ENCODE measurements around the gene MBLAC2. TPM values are rescaled to one million over a fixed set of nuclear protein-coding genes. Genes with fewer than 3 reads are reported as not detected.

MBLAC2 gene
- polyA plus RNA-seq, 1 of the 3 experiments (the other 2 are of a cell fraction) = 2.0 TPM

DNA sequence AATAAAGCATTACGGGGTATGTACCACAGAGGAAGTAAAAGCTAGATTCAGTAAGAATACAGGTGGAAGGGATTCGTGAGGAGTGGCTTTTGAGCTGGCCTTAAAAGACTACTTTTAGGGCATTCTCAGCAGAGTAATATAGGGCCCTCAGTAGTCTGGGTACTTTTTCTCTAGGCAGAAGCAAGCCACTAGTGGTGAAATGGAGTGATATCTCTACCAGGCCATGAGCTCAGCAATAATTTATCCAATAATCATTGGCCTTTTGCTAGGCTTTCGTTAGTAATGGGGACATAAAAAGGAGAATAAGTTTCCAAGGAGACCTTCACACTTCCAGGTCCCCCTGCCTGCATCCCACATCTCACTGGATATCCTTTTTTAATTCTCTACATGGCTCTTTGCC is 1.8 kb upstream of the MBLAC2 start:
- no peaks in the 10 kb centered on the region for H3K27me3 ChIP-seq (ENCODE audit: insufficient read depth)
- H3K27ac ChIP-seq (ENCODE audit: low read depth in 2 of 2, low read length in 1 of 2) = no peak overlapping the region; a peak in 1 of 4 replicates
- ChIA-PET POLR2A (no interaction called here), CTCF (interaction anchor here (0.7 kb wide), 2 partner anchors 54 to 134 kb away, joined by 3 to 4 read pairs; partner anchors contain the start of gene LYSMD3)
- H3K9me2 ChIP-seq = no peaks in the 10 kb centered on the region
- no peak overlapping the region for H2AFZ ChIP-seq (ENCODE audit: low read depth)
- H3K9ac ChIP-seq = no peak overlapping the region
- peaks cover 24% of the 10 kb centered on the region for H3K79me2 ChIP-seq (ENCODE audit: insufficient read depth)
- TF ChIP-seq MEF2A (IDR thresholded peaks at IDR 0.05; ENCODE audit: borderline replicate concordance, low read depth) = no peak
- no peak for TF ChIP-seq NFIC (IDR thresholded peaks at IDR 0.05; ENCODE audit: borderline replicate concordance)
- no peak for TF ChIP-seq FOXM1 (IDR thresholded peaks at IDR 0.05; ENCODE audit: low read depth)
- no peak for TF ChIP-seq GABPA (IDR thresholded peaks at IDR 0.05; ENCODE audit: low read depth)
- no peak for TF ChIP-seq FOXJ3 (CRISPR knock-in tag; IDR thresholded peaks at IDR 0.05)
- TF ChIP-seq, protein P1, sequence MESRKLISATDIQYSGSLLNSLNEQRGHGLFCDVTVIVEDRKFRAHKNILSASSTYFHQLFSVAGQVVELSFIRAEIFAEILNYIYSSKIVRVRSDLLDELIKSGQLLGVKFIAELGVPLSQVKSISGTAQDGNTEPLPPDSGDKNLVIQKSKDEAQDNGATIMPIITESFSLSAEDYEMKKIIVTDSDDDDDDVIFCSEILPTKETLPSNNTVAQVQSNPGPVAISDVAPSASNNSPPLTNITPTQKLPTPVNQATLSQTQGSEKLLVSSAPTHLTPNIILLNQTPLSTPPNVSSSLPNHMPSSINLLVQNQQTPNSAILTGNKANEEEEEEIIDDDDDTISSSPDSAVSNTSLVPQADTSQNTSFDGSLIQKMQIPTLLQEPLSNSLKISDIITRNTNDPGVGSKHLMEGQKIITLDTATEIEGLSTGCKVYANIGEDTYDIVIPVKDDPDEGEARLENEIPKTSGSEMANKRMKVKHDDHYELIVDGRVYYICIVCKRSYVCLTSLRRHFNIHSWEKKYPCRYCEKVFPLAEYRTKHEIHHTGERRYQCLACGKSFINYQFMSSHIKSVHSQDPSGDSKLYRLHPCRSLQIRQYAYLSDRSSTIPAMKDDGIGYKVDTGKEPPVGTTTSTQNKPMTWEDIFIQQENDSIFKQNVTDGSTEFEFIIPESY (IDR thresholded peaks at IDR 0.05; ENCODE audit: borderline replicate concordance, low read depth) = no peak
- no peak for TF ChIP-seq JUND (IDR thresholded peaks at IDR 0.05)
- no peak for TF ChIP-seq SIN3A (IDR thresholded peaks at IDR 0.05; ENCODE audit: borderline replicate concordance, low read depth, low read length)
- TF ChIP-seq TEAD4 (IDR thresholded peaks at IDR 0.05; ENCODE audit: borderline replicate concordance, insufficient read depth) = no peak
- TF ChIP-seq, protein P2, sequence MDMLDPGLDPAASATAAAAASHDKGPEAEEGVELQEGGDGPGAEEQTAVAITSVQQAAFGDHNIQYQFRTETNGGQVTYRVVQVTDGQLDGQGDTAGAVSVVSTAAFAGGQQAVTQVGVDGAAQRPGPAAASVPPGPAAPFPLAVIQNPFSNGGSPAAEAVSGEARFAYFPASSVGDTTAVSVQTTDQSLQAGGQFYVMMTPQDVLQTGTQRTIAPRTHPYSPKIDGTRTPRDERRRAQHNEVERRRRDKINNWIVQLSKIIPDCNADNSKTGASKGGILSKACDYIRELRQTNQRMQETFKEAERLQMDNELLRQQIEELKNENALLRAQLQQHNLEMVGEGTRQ (IDR thresholded peaks at IDR 0.05; ENCODE audit: borderline replicate concordance, low read depth, low read length) = no peak
- no peak for TF ChIP-seq EP300 (IDR thresholded peaks at IDR 0.05; ENCODE audit: borderline replicate concordance in 1 of 2, low read depth in 1 of 2, low read length in 1 of 2)
- TF ChIP-seq, protein P3, sequence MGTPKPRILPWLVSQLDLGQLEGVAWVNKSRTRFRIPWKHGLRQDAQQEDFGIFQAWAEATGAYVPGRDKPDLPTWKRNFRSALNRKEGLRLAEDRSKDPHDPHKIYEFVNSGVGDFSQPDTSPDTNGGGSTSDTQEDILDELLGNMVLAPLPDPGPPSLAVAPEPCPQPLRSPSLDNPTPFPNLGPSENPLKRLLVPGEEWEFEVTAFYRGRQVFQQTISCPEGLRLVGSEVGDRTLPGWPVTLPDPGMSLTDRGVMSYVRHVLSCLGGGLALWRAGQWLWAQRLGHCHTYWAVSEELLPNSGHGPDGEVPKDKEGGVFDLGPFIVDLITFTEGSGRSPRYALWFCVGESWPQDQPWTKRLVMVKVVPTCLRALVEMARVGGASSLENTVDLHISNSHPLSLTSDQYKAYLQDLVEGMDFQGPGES (IDR thresholded peaks at IDR 0.05; ENCODE audit: low read depth, low read length) = no peak
- no peak for TF ChIP-seq POLR2AphosphoS5 (IDR thresholded peaks at IDR 0.05; ENCODE audit: low read depth, low read length)
- no peak for TF ChIP-seq CTCF (IDR thresholded peaks at IDR 0.05)
- TF ChIP-seq GATA2 (CRISPR knock-in tag; IDR thresholded peaks at IDR 0.05) = no peak
- no peak for TF ChIP-seq ELF1 (IDR thresholded peaks at IDR 0.05)
- WGBS (ENCODE audit: low lambda C conversion rate) = 98% methylated on average over 3 of the region's 3 CpGs
- H3K4me1 ChIP-seq (ENCODE audit: control insufficient read depth in 1 of 2, insufficient read depth in 2 of 2, low read depth in 1 of 2, low read length in 1 of 2) = peaks cover 10 to 21% of the 10 kb centered on the region in 2 experiments; a peak in 3 of 4 replicates
- H3K36me3 ChIP-seq (replicated peaks in 1 of 2; ENCODE audit: control insufficient read depth in 1 of 2, insufficient read depth in 2 of 2, low read length in 1 of 2) = peaks cover 0 to under 1% of the 10 kb centered on the region in 2 experiments
- no peak for DNase-seq
- no peaks in the 10 kb centered on the region for H4K20me1 ChIP-seq (ENCODE audit: insufficient read depth)
- no peaks in the 10 kb centered on the region for H3K9me3 ChIP-seq
- no peak overlapping the region for H3K4me3 ChIP-seq (ENCODE audit: low read depth in 2 of 2, low read length in 1 of 2)
- H3F3A ChIP-seq (replicated peaks; ENCODE audit: insufficient read depth) = no peaks in the 10 kb centered on the region
- peak overlapping the region; percentile 30; the same call in 1 of the 2 replicates for H3K4me2 ChIP-seq

Data from SK-N-SH (cell line).